Measurements from ENCODE around the gene WWOX. TPM values are rescaled to one million over a fixed set of nuclear protein-coding genes. Genes with fewer than 3 reads are reported as not detected.

Gene WWOX
- total RNA-seq, 1 donor from 2014 or later: 19.2 TPM

- intact Hi-C loops (cut with DNase I): no loop called here
- no peak for ATAC-seq
- no peak for TF ChIP-seq CTCF (IDR thresholded peaks at IDR 0.05)
- no peaks in the 10 kb centered on the region for H3K27me3 ChIP-seq (ENCODE audit: low read depth)
- no peak overlapping the region for H3K4me3 ChIP-seq
- H3K27ac ChIP-seq: no peak overlapping the region
- H3K9me3 ChIP-seq: no peaks in the 10 kb centered on the region
- no peaks in the 10 kb centered on the region for H3K36me3 ChIP-seq
- no peak for DNase-seq
- no peaks in the 10 kb centered on the region for H3K4me1 ChIP-seq
These were observed 836.6 kb downstream of the WWOX start for GRCh38 chr16:78936060-78936459.

GRCh38 chr16:78939597-78939996, 840.1 kb downstream of the WWOX start:
- Histone ChIP-seq H3K4me1 (no peaks in the 10 kb centered on the region), H3K36me3 (no peaks in the 10 kb centered on the region), H3K4me3 (no peak overlapping the region), H3K27ac (no peak overlapping the region), H3K27me3 (ENCODE audit: low read depth) (no peaks in the 10 kb centered on the region), H3K9me3 (no peaks in the 10 kb centered on the region)
- DNase-seq: no peak
- TF ChIP-seq CTCF (IDR thresholded peaks at IDR 0.05): no peak
- intact Hi-C loops (cut with DNase I): no loop called here
- ATAC-seq: no peak

GRCh38 chr16:78942625-78943245, 843.3 kb downstream of the WWOX start:
- intact Hi-C loops (cut with DNase I): no loop called here
- DNase-seq (no peak), ATAC-seq (no peak)
- H3K27ac ChIP-seq: no peak overlapping the region
- no peaks in the 10 kb centered on the region for H3K9me3 ChIP-seq
- H3K36me3 ChIP-seq: no peaks in the 10 kb centered on the region
- no peaks in the 10 kb centered on the region for H3K27me3 ChIP-seq (ENCODE audit: low read depth)
- no peaks in the 10 kb centered on the region for H3K4me1 ChIP-seq
- no peak overlapping the region for H3K4me3 ChIP-seq
- no peak for TF ChIP-seq CTCF (IDR thresholded peaks at IDR 0.05)

GRCh38 chr16:78945336-78945735, 845.9 kb downstream of the WWOX start:
- no peak for TF ChIP-seq CTCF (IDR thresholded peaks at IDR 0.05)
- no peak for DNase-seq
- ATAC-seq: no peak
- intact Hi-C loops (cut with DNase I): no loop called here
- H3K27ac ChIP-seq: no peak overlapping the region
- H3K27me3 ChIP-seq (ENCODE audit: low read depth): no peaks in the 10 kb centered on the region
- H3K4me1 ChIP-seq: no peaks in the 10 kb centered on the region
- H3K9me3 ChIP-seq: no peaks in the 10 kb centered on the region
- H3K4me3 ChIP-seq: no peak overlapping the region
- H3K36me3 ChIP-seq: no peaks in the 10 kb centered on the region

- H3K27me3 ChIP-seq (ENCODE audit: low read depth): no peaks in the 10 kb centered on the region
- no peak for ATAC-seq
- no peaks in the 10 kb centered on the region for H3K4me1 ChIP-seq
- H3K36me3 ChIP-seq: no peaks in the 10 kb centered on the region
- TF ChIP-seq CTCF (IDR thresholded peaks at IDR 0.05): no peak
- no peak for DNase-seq
- no peak overlapping the region for H3K4me3 ChIP-seq
- H3K9me3 ChIP-seq: no peaks in the 10 kb centered on the region
- intact Hi-C loops (cut with DNase I): no loop called here
- no peak overlapping the region for H3K27ac ChIP-seq
These were observed 847.1 kb downstream of the WWOX start for GRCh38 chr16:78946556-78946955.

Measured in lower lobe of right lung (tissue), 2 donors.